Stimulated activated naive CD8-positive, alpha-beta T cell treated with anti-CD3 and anti-CD28 coated beads, Interleukin-15, Interleukin-2, amounts not matched to agents 100 ng/mL and 50 ng/mL, for 24 hours (primary cell): ENCODE results near the gene GBF1.
A peak's percentile ranks its signal among the peaks of the same experiment; 100 is the strongest.
"Not testable (repeated sequence)": the region's sequence is repeated elsewhere in the genome, so short reads cannot be mapped to it uniquely, and the experiment has no call there.

Experiments
- H3K27ac Mint-ChIP-seq: one replicate; pipeline ENCODE4 v1.8.0; 2021; ENCODE audit warnings: mild to moderate bottlenecking, mixed read lengths
- H3K27me3 Mint-ChIP-seq: one replicate; pipeline ENCODE4 v1.8.0; 2021; ENCODE audit warnings: mixed read lengths
- H3K36me3 Mint-ChIP-seq: one replicate; pipeline ENCODE4 v1.8.0; 2021; ENCODE audit warnings: low read depth, mixed read lengths
- H3K4me1 Mint-ChIP-seq: one replicate; pipeline ENCODE4 v1.8.0; 2021; ENCODE audit warnings: low read depth, mixed read lengths
- H3K4me3 Mint-ChIP-seq: one replicate; pipeline ENCODE4 v1.8.0; 2021; ENCODE audit warnings: mild to moderate bottlenecking, mixed read lengths
- H3K9me3 Mint-ChIP-seq: one replicate; pipeline ENCODE4 v1.8.0; 2021; ENCODE audit warnings: mixed read lengths

Gene GBF1

GRCh38 chr10:102299873-102300272 lies 54.5 kb downstream of the GBF1 start:
- Mint-ChIP-seq H3K9me3 (no peaks in the 10 kb centered on the region), H3K4me1 (peaks cover 26% of the 10 kb centered on the region), H3K36me3 (peaks cover 9% of the 10 kb centered on the region), H3K4me3 (peak overlapping the region; percentile 56), H3K27me3 (no peaks in the 10 kb centered on the region), H3K27ac (peak overlapping the region; percentile 91)

GRCh38 chr10:102300278-102300843 lies 55.0 kb downstream of the GBF1 start:
- Mint-ChIP-seq H3K36me3 (peaks cover 9% of the 10 kb centered on the region), H3K4me3 (peak overlapping the region; percentile 56), H3K4me1 (peaks cover 26% of the 10 kb centered on the region), H3K27ac (peak overlapping the region; percentile 91), H3K9me3 (no peaks in the 10 kb centered on the region), H3K27me3 (no peaks in the 10 kb centered on the region)

GRCh38 chr10:102300912-102301311 lies 55.6 kb downstream of the GBF1 start:
- Mint-ChIP-seq H3K4me1 (peaks cover 26% of the 10 kb centered on the region), H3K27ac (peak overlapping the region; percentile 91), H3K4me3 (peak overlapping the region; percentile 37)
- not testable (repeated sequence) for H3K27me3 Mint-ChIP-seq, H3K9me3 Mint-ChIP-seq, H3K36me3 Mint-ChIP-seq

- H3K4me3 Mint-ChIP-seq, H3K9me3 Mint-ChIP-seq, H3K36me3 Mint-ChIP-seq, H3K27ac Mint-ChIP-seq, H3K27me3 Mint-ChIP-seq: not testable (repeated sequence)
- peaks cover 26% of the 10 kb centered on the region for H3K4me1 Mint-ChIP-seq
Observed at GRCh38 chr10:102301332-102301731, 56.0 kb downstream of the GBF1 start.

GRCh38 chr10:102302611-102303010 lies 57.3 kb downstream of the GBF1 start:
- Mint-ChIP-seq H3K4me1 (peaks cover 21% of the 10 kb centered on the region), H3K27ac (no peak overlapping the region), H3K9me3 (no peaks in the 10 kb centered on the region), H3K4me3 (no peak overlapping the region), H3K36me3 (peaks cover 16% of the 10 kb centered on the region), H3K27me3 (no peaks in the 10 kb centered on the region)

- Mint-ChIP-seq H3K36me3 (peaks cover 7% of the 10 kb centered on the region), H3K27me3 (no peaks in the 10 kb centered on the region), H3K27ac (no peak overlapping the region), H3K4me3 (no peak overlapping the region), H3K9me3 (no peaks in the 10 kb centered on the region), H3K4me1 (peaks cover 21% of the 10 kb centered on the region)
Observed at GRCh38 chr10:102306006-102306405, 60.7 kb downstream of the GBF1 start.

GRCh38 chr10:102306710-102307109 lies 61.4 kb downstream of the GBF1 start:
- Mint-ChIP-seq H3K9me3 (no peaks in the 10 kb centered on the region), H3K4me1 (peaks cover 28% of the 10 kb centered on the region), H3K36me3 (peaks cover 7% of the 10 kb centered on the region), H3K4me3 (no peak overlapping the region), H3K27ac (no peak overlapping the region), H3K27me3 (no peaks in the 10 kb centered on the region)

- H3K27ac Mint-ChIP-seq, H3K27me3 Mint-ChIP-seq, H3K4me3 Mint-ChIP-seq, H3K9me3 Mint-ChIP-seq, H3K36me3 Mint-ChIP-seq: not testable (repeated sequence)
- peaks cover 41% of the 10 kb centered on the region for H3K4me1 Mint-ChIP-seq
Observed at GRCh38 chr10:102308318-102308717, 63.0 kb downstream of the GBF1 start.

- Mint-ChIP-seq H3K27ac (no peak overlapping the region), H3K4me1 (peaks cover 47% of the 10 kb centered on the region), H3K4me3 (no peak overlapping the region), H3K27me3 (no peaks in the 10 kb centered on the region), H3K9me3 (no peaks in the 10 kb centered on the region), H3K36me3 (peaks cover 14% of the 10 kb centered on the region)
Observed at GRCh38 chr10:102309236-102309635, 63.9 kb downstream of the GBF1 start.

GRCh38 chr10:102309916-102310315 lies 64.6 kb downstream of the GBF1 start:
- no peak overlapping the region for H3K4me3 Mint-ChIP-seq
- peaks cover 19% of the 10 kb centered on the region for H3K36me3 Mint-ChIP-seq
- H3K9me3 Mint-ChIP-seq, result no peaks in the 10 kb centered on the region
- H3K27ac Mint-ChIP-seq, result no peak overlapping the region
- no peaks in the 10 kb centered on the region for H3K27me3 Mint-ChIP-seq
- H3K4me1 Mint-ChIP-seq, result peaks cover 53% of the 10 kb centered on the region

GRCh38 chr10:102310361-102311024 lies 65.2 kb downstream of the GBF1 start:
- no peak overlapping the region for H3K27ac Mint-ChIP-seq
- H3K4me1 Mint-ChIP-seq, result peaks cover 53% of the 10 kb centered on the region

GRCh38 chr10:102311025-102311420 lies 65.7 kb downstream of the GBF1 start:
- H3K36me3 Mint-ChIP-seq, result peaks cover 19% of the 10 kb centered on the region
- no peaks in the 10 kb centered on the region for H3K9me3 Mint-ChIP-seq
- no peak overlapping the region for H3K27ac Mint-ChIP-seq
- H3K27me3 Mint-ChIP-seq, result no peaks in the 10 kb centered on the region
- peaks cover 53% of the 10 kb centered on the region for H3K4me1 Mint-ChIP-seq
- no peak overlapping the region for H3K4me3 Mint-ChIP-seq

More at GRCh38 chr10:102310361-102311024, 65.2 kb downstream of the GBF1 start:
- peaks cover 19% of the 10 kb centered on the region for H3K36me3 Mint-ChIP-seq
- H3K9me3 Mint-ChIP-seq, result no peaks in the 10 kb centered on the region
- H3K4me3 Mint-ChIP-seq, result no peak overlapping the region
- H3K27me3 Mint-ChIP-seq, result no peaks in the 10 kb centered on the region

- no peaks in the 10 kb centered on the region for H3K27me3 Mint-ChIP-seq
- no peak overlapping the region for H3K27ac Mint-ChIP-seq
- H3K9me3 Mint-ChIP-seq, result no peaks in the 10 kb centered on the region
- H3K36me3 Mint-ChIP-seq, result peaks cover 16% of the 10 kb centered on the region
- H3K4me3 Mint-ChIP-seq, result no peak overlapping the region
- peaks cover 53% of the 10 kb centered on the region for H3K4me1 Mint-ChIP-seq
Observed at GRCh38 chr10:102312683-102313082, 67.4 kb downstream of the GBF1 start.

- Mint-ChIP-seq H3K27me3 (no peaks in the 10 kb centered on the region), H3K27ac (no peak overlapping the region), H3K4me3 (no peak overlapping the region), H3K36me3 (peaks cover 16% of the 10 kb centered on the region), H3K4me1 (peaks cover 53% of the 10 kb centered on the region), H3K9me3 (no peaks in the 10 kb centered on the region)
Observed at GRCh38 chr10:102313221-102313896, 68.0 kb downstream of the GBF1 start.

GRCh38 chr10:102314801-102315200 lies 69.5 kb downstream of the GBF1 start:
- Mint-ChIP-seq H3K9me3 (no peaks in the 10 kb centered on the region), H3K4me1 (peaks cover 47% of the 10 kb centered on the region), H3K27me3 (no peaks in the 10 kb centered on the region)

More at GRCh38 chr10:102314801-102315200, 69.5 kb downstream of the GBF1 start:
- Mint-ChIP-seq H3K4me3 (no peak overlapping the region), H3K36me3 (peaks cover 16% of the 10 kb centered on the region), H3K27ac (no peak overlapping the region)
